GM19452 (cell line): ENCODE measurements around the gene ATRNL1.

ENCODE experiments used
- ATAC-seq: cut with Tn5 transposase; IDR thresholded peaks from one replicate; pipeline ENCODE4 v1.9.1; 2021; ENCODE audit not compliant: unreplicated experiment

ATRNL1 gene

GRCh38 chr10:115604627-115605026 lies 511.5 kb downstream of the ATRNL1 start:
- ATAC-seq, result no peak

- no peak for ATAC-seq
Measured at GRCh38 chr10:115606086-115606485, 512.9 kb downstream of the ATRNL1 start.

GRCh38 chr10:115606741-115607140 lies 513.6 kb downstream of the ATRNL1 start:
- no peak for ATAC-seq

- ATAC-seq, result no peak
Measured at GRCh38 chr10:115624448-115624847, 531.3 kb downstream of the ATRNL1 start.

- no peak for ATAC-seq
Measured at GRCh38 chr10:115628616-115629015, 535.5 kb downstream of the ATRNL1 start.

GRCh38 chr10:115638246-115638645 lies 545.1 kb downstream of the ATRNL1 start:
- ATAC-seq, result no peak

GRCh38 chr10:115649217-115649616 lies 556.1 kb downstream of the ATRNL1 start:
- ATAC-seq, result no peak

- ATAC-seq, result no peak
Measured at GRCh38 chr10:115653473-115653872, 560.3 kb downstream of the ATRNL1 start.

GRCh38 chr10:115654961-115655360 lies 561.8 kb downstream of the ATRNL1 start:
- ATAC-seq, result no peak

GRCh38 chr10:115657161-115657860 lies 564.1 kb downstream of the ATRNL1 start:
- no peak for ATAC-seq

- no peak for ATAC-seq
Measured at GRCh38 chr10:115659616-115660015, 566.5 kb downstream of the ATRNL1 start.

- ATAC-seq, result no peak
Measured at GRCh38 chr10:115660391-115660790, 567.2 kb downstream of the ATRNL1 start.

GRCh38 chr10:115662422-115662821 lies 569.3 kb downstream of the ATRNL1 start:
- ATAC-seq, result no peak

GRCh38 chr10:115665549-115665948 lies 572.4 kb downstream of the ATRNL1 start:
- no peak for ATAC-seq

GRCh38 chr10:115674496-115674895 lies 581.3 kb downstream of the ATRNL1 start:
- no peak for ATAC-seq

- ATAC-seq, result no peak
Measured at GRCh38 chr10:115696747-115697146, 603.6 kb downstream of the ATRNL1 start.

GRCh38 chr10:115706026-115706425 lies 612.9 kb downstream of the ATRNL1 start:
- no peak for ATAC-seq

GRCh38 chr10:115706488-115707076 lies 613.4 kb downstream of the ATRNL1 start:
- ATAC-seq, result no peak

- no peak for ATAC-seq
Measured at GRCh38 chr10:115710136-115710535, 617.0 kb downstream of the ATRNL1 start.

- ATAC-seq, result no peak
Measured at GRCh38 chr10:115711306-115711705, 618.1 kb downstream of the ATRNL1 start.

- no peak for ATAC-seq
Measured at GRCh38 chr10:115720121-115720520, 627.0 kb downstream of the ATRNL1 start.

GRCh38 chr10:115727129-115727528 lies 634.0 kb downstream of the ATRNL1 start:
- ATAC-seq, result no peak

- ATAC-seq, result no peak
Measured at GRCh38 chr10:115744089-115744488, 650.9 kb downstream of the ATRNL1 start.
